Esophagus squamous epithelium (tissue), 5 donors: ENCODE measurements around the gene KIAA1217. TPM values are rescaled to one million over a fixed set of nuclear protein-coding genes. Genes with fewer than 3 reads are reported as not detected.

Experiments
- DNase-seq: peaks from one replicate; lab custom pipeline; 2025; lab: John Stamatoyannopoulos, UW
- H3K27ac ChIP-seq, 4 donors: fragments of 200-600 bp; sonication (generic); one replicate each; pipeline ENCODE4 v1.5.1; 2016 to 2019; ENCODE audit warnings: mild to moderate bottlenecking in 1 of 4
- H3K27me3 ChIP-seq, 4 donors: fragments of 200-600 bp; sonication (generic); 1 replicate in 3 of 4; 2 replicates in 1 of 4; pipeline versions ENCODE4 v1.5.1 to v1.6.0; 2017 to 2021; ENCODE audit warnings: antibody characterized with exemption in 1 of 4
- H3K36me3 ChIP-seq, 3 donors: fragments of 200-600 bp; sonication (generic); one replicate each; pipeline ENCODE4 v1.5.1; 2016 to 2019
- H3K4me1 ChIP-seq, 3 donors: fragments of 200-600 bp; sonication (generic); one replicate each; pipeline ENCODE4 v1.5.1; 2017 to 2019
- H3K4me3 ChIP-seq, 4 donors: fragments of 200-600 bp; sonication (generic); 1 replicate in 3 of 4; 2 replicates in 1 of 4; pipeline ENCODE4 v1.5.1; 2016 to 2019; ENCODE audit warnings: mild to moderate bottlenecking in 2 of 4, moderate library complexity in 1 of 4
- H3K9me3 ChIP-seq, 3 donors: fragments of 200-600 bp; sonication (generic); one replicate each; pipeline ENCODE4 v1.5.1; 2016 to 2019
- CTCF ChIP-seq, 6 experiments: fragments of 450-650 bp in 4 of 6; fragments of 200-600 bp in 2 of 6; sonication (generic) in 2 of 6; IDR thresholded peaks; one replicate each; pipeline ENCODE4 v1.5.1; 2016 to 2019; ENCODE audit warnings: antibody characterized with exemption in 6 of 6, mild to moderate bottlenecking in 4 of 6, moderate library complexity in 4 of 6
- POLR2A ChIP-seq, 4 donors: fragments of 450-650 bp; IDR thresholded peaks; one replicate each; pipeline ENCODE4 v1.6.1; 2017; ENCODE audit warnings: antibody characterized with exemption in 4 of 4, mild to moderate bottlenecking in 4 of 4, moderate library complexity in 3 of 4
- WGBS, 2 donors: methylation state at CpG; one replicate each; pipeline ENCODE4 v1.1.5; 2018; 5-methylcytosine and 5-hydroxymethylcytosine counted together
- intact Hi-C: fragments of 100-400 bp; cut with DNase I; formaldehyde crosslinking; loops from one replicate; pipeline ENCODE4 v1.15.0; 2022
- total RNA-seq, 4 donors: library from RNA; depleted of rRNA; stranded (reverse); fragments of >200 nt; gene quantifications; one replicate each; pipeline ENCODE4 v1.1.0, GENCODE V29; 2016
- donor health status: DM: yes; HTN: yes; CAD: no.

KIAA1217 gene
- total RNA-seq, 4 donors from 2014 or later, result 56.2 to 67.6 (median 66.2) TPM

GRCh38 chr10:24494777-24495176 lies 285.8 kb downstream of the KIAA1217 start:
- TF ChIP-seq POLR2A (IDR thresholded peaks at IDR 0.05), result no peak
- TF ChIP-seq CTCF (IDR thresholded peaks at IDR 0.05), result no peak
- no peaks in the 10 kb centered on the region for H3K9me3 ChIP-seq
- peaks cover 3 to 23% (median 4%) of the 10 kb centered on the region in 3 donors for H3K4me1 ChIP-seq
- whole genome bisulfite sequencing, 2 donors, result 89 to 90% methylated on average over 5 to 6 of the region's 6 CpGs
- DNase-seq, result no peak
- peaks cover 0 to 60% (median 0%) of the 10 kb centered on the region in 3 donors for H3K36me3 ChIP-seq
- no peak overlapping the region for H3K27ac ChIP-seq
- H3K27me3 ChIP-seq, result no peaks in the 10 kb centered on the region
- H3K4me3 ChIP-seq, result no peak overlapping the region
- intact Hi-C loops, result no loop called here

- no peak for DNase-seq
- peaks cover 0 to 14% (median 0%) of the 10 kb centered on the region in 3 donors for H3K4me1 ChIP-seq
- peaks cover 0 to 66% (median 0%) of the 10 kb centered on the region in 3 donors for H3K36me3 ChIP-seq
- intact Hi-C loops, result no loop called here
- H3K9me3 ChIP-seq, result no peaks in the 10 kb centered on the region
- H3K27ac ChIP-seq, result no peak overlapping the region
- 83 to 88% methylated on average over 10 of the region's 10 CpGs for WGBS, 2 donors
- no peak overlapping the region for H3K4me3 ChIP-seq
- TF ChIP-seq CTCF (IDR thresholded peaks at IDR 0.05) (no peak), POLR2A (IDR thresholded peaks at IDR 0.05) (no peak)
- H3K27me3 ChIP-seq, result no peaks in the 10 kb centered on the region
Observed at GRCh38 chr10:24495666-24496460, 286.9 kb downstream of the KIAA1217 start.

GRCh38 chr10:24496906-24497305 lies 288.0 kb downstream of the KIAA1217 start:
- 81 to 91% methylated on average over 7 to 8 of the region's 8 CpGs for WGBS, 2 donors
- intact Hi-C loops, result no loop called here
- Histone ChIP-seq H3K9me3 (no peaks in the 10 kb centered on the region), H3K4me1 (peaks cover 0 to 6% (median 0%) of the 10 kb centered on the region in 3 donors), H3K27me3 (no peaks in the 10 kb centered on the region), H3K27ac (no peak overlapping the region), H3K4me3 (no peak overlapping the region), H3K36me3 (peaks cover 0 to 77% (median 0%) of the 10 kb centered on the region in 3 donors)
- TF ChIP-seq CTCF (IDR thresholded peaks at IDR 0.05) (no peak), POLR2A (IDR thresholded peaks at IDR 0.05) (no peak)
- DNase-seq, result no peak

- TF ChIP-seq POLR2A (IDR thresholded peaks at IDR 0.05), result no peak
- no peak for TF ChIP-seq CTCF (IDR thresholded peaks at IDR 0.05)
- peaks cover 0 to 20% (median 0%) of the 10 kb centered on the region in 3 donors for H3K4me1 ChIP-seq
- no peaks in the 10 kb centered on the region for H3K9me3 ChIP-seq
- no peak overlapping the region for H3K27ac ChIP-seq
- intact Hi-C loops, result no loop called here
- H3K27me3 ChIP-seq, result no peaks in the 10 kb centered on the region
- peaks cover 0 to 94% (median 4%) of the 10 kb centered on the region in 3 donors for H3K36me3 ChIP-seq
- DNase-seq, result no peak
- H3K4me3 ChIP-seq, result no peak overlapping the region
- 84 to 92% methylated on average over 9 to 10 of the region's 10 CpGs for WGBS, 2 donors
Observed at GRCh38 chr10:24501056-24501711, 292.2 kb downstream of the KIAA1217 start.

GRCh38 chr10:24502006-24502405 lies 293.1 kb downstream of the KIAA1217 start:
- Histone ChIP-seq H3K4me1 (peaks cover 0 to 20% (median 0%) of the 10 kb centered on the region in 3 donors), H3K27ac (no peak overlapping the region), H3K27me3 (no peaks in the 10 kb centered on the region), H3K9me3 (no peaks in the 10 kb centered on the region), H3K4me3 (no peak overlapping the region), H3K36me3 (peaks cover 0 to 94% (median 4%) of the 10 kb centered on the region in 3 donors)
- DNase-seq, result no peak
- WGBS, 2 donors, result 80 to 85% methylated on average over 8 to 10 of the region's 10 CpGs
- intact Hi-C loops, result no loop called here
- TF ChIP-seq POLR2A (IDR thresholded peaks at IDR 0.05) (no peak), CTCF (IDR thresholded peaks at IDR 0.05) (no peak)
